ENCODE measurements around the gene CSNK1G3.

- no peak for TF ChIP-seq CTCF (conservative IDR thresholded peaks at IDR 0.05; ENCODE audit: low read depth in 2 of 2)
- no peak for TF ChIP-seq EZH2 (IDR thresholded peaks at IDR 0.05; ENCODE audit: low read depth, unreplicated experiment)
- TF ChIP-seq REST (IDR thresholded peaks at IDR 0.05; ENCODE audit: unreplicated experiment): no peak
- TF ChIP-seq POLR2AphosphoS5 (IDR thresholded peaks at IDR 0.05; ENCODE audit: low read depth): no peak
- TF ChIP-seq EZH2phosphoT487 (IDR thresholded peaks at IDR 0.05; ENCODE audit: unreplicated experiment): no peak
- TF ChIP-seq CREB1 (CRISPR knock-in tag; IDR thresholded peaks at IDR 0.05; ENCODE audit: low read depth): no peak
- no peak for TF ChIP-seq JUNB (IDR thresholded peaks at IDR 0.05; ENCODE audit: unreplicated experiment)
- TF ChIP-seq, protein P1, sequence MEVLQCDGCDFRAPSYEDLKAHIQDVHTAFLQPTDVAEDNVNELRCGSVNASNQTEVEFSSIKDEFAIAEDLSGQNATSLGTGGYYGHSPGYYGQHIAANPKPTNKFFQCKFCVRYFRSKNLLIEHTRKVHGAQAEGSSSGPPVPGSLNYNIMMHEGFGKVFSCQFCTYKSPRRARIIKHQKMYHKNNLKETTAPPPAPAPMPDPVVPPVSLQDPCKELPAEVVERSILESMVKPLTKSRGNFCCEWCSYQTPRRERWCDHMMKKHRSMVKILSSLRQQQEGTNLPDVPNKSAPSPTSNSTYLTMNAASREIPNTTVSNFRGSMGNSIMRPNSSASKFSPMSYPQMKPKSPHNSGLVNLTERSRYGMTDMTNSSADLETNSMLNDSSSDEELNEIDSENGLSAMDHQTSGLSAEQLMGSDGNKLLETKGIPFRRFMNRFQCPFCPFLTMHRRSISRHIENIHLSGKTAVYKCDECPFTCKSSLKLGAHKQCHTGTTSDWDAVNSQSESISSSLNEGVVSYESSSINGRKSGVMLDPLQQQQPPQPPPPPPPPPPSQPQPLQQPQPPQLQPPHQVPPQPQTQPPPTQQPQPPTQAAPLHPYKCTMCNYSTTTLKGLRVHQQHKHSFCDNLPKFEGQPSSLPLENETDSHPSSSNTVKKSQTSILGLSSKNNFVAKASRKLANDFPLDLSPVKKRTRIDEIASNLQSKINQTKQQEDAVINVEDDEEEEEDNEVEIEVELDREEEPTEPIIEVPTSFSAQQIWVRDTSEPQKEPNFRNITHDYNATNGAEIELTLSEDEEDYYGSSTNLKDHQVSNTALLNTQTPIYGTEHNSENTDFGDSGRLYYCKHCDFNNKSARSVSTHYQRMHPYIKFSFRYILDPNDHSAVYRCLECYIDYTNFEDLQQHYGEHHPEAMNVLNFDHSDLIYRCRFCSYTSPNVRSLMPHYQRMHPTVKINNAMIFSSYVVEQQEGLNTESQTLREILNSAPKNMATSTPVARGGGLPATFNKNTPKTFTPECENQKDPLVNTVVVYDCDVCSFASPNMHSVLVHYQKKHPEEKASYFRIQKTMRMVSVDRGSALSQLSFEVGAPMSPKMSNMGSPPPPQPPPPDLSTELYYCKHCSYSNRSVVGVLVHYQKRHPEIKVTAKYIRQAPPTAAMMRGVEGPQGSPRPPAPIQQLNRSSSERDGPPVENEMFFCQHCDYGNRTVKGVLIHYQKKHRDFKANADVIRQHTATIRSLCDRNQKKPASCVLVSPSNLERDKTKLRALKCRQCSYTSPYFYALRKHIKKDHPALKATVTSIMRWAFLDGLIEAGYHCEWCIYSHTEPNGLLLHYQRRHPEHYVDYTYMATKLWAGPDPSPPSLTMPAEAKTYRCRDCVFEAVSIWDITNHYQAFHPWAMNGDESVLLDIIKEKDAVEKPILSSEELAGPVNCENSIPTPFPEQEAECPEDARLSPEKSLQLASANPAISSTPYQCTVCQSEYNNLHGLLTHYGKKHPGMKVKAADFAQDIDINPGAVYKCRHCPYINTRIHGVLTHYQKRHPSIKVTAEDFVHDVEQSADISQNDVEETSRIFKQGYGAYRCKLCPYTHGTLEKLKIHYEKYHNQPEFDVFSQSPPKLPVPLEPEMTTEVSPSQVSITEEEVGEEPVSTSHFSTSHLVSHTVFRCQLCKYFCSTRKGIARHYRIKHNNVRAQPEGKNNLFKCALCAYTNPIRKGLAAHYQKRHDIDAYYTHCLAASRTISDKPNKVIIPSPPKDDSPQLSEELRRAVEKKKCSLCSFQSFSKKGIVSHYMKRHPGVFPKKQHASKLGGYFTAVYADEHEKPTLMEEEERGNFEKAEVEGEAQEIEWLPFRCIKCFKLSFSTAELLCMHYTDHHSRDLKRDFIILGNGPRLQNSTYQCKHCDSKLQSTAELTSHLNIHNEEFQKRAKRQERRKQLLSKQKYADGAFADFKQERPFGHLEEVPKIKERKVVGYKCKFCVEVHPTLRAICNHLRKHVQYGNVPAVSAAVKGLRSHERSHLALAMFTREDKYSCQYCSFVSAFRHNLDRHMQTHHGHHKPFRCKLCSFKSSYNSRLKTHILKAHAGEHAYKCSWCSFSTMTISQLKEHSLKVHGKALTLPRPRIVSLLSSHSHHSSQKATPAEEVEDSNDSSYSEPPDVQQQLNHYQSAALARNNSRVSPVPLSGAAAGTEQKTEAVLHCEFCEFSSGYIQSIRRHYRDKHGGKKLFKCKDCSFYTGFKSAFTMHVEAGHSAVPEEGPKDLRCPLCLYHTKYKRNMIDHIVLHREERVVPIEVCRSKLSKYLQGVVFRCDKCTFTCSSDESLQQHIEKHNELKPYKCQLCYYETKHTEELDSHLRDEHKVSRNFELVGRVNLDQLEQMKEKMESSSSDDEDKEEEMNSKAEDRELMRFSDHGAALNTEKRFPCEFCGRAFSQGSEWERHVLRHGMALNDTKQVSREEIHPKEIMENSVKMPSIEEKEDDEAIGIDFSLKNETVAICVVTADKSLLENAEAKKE (CRISPR knock-in tag; IDR thresholded peaks at IDR 0.05): no peak
- no peak for TF ChIP-seq ETS1 (IDR thresholded peaks at IDR 0.05)
- no peak for TF ChIP-seq ZNF331 (CRISPR knock-in tag; IDR thresholded peaks at IDR 0.05; ENCODE audit: low read depth)
- TF ChIP-seq NANOG (IDR thresholded peaks at IDR 0.05; ENCODE audit: borderline replicate concordance): no peak
These were observed 139.3 kb downstream of the CSNK1G3 start for GRCh38 chr5:123651234-123651633.
